GM21367 (cell line): ENCODE measurements around the gene LRRK2.
"Not testable (repeated sequence)": the region's sequence is repeated elsewhere in the genome, so short reads cannot be mapped to it uniquely, and the experiment has no call there.

ENCODE experiments used
- ATAC-seq: cut with Tn5 transposase; IDR thresholded peaks from one replicate; pipeline ENCODE4 v1.9.1; 2021; ENCODE audit not compliant: unreplicated experiment

The LRRK2 gene

DNA sequence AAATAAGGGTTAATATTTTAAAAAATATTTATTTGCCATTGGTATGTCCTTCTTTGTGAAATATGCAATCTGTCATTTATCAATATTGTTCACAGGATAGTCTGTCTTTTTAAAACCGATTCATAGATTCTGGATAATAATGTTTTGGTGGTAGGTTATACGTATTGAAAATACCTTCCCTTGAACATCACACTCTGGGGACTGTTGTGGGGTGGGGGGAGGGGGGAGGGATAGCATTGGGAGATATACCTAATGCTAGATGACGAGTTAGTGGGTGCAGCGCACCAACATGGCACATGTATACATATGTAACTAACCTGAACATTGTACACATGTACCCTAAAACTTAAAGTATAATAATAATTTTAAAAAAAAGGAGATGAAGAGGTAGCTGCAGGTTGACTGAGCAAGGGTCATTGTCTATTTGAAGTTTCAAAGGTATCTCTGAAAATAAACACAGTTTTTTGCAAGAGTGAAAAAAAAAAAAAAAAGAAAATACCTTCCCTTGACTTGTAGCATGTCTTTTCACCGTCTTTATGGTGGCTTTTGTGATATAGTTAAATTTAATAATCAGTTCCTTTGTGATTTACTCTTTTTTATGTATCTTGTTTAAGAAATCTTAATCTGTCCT is 19.8 kb downstream of the LRRK2 start:
- ATAC-seq, result not testable (repeated sequence)

DNA sequence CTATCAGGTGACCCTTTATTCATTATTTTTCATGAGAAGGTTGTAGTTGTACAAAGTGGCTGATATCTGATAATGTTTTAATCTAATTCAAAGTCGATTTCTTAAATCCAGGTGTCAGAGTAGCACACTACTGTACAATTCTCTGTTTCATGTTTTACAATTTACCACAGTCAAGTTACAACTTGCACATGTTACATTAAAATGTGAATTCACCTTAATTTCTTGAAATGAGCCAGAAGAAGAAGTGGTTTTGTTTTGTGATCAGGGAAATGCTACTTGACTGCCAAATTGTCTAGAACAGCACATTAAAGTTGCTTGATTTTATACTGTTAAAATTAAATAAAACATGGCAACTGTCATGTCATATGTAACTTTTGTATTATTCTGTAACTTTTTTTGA is 23.2 kb downstream of the LRRK2 start:
- ATAC-seq, result no peak

- ATAC-seq, result peak; percentile 70
Observed at GRCh38 chr12:40248585-40249297, 23.9 kb downstream of the LRRK2 start.

DNA sequence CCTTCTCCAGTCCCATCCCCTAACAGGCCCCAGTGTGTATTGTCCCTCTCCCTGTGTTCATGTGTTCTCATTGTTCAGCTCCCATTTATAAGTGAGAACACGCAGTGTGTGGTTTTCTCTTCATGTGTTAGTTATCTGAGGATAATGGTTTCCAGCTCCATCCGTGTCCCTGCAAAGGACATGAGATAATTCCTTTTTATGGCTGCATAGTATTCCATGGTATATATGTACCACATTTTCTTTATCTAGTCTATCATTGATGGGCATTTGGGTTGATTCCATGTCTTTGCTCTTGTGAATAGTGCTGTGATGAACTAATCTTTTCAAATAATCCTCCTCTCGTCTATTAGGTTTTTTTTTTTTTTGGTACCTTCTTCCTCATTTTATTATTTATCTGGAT is 25.9 kb downstream of the LRRK2 start:
- ATAC-seq, result not testable (repeated sequence)

- no peak for ATAC-seq
Observed at GRCh38 chr12:40253936-40254335, 29.1 kb downstream of the LRRK2 start.

DNA sequence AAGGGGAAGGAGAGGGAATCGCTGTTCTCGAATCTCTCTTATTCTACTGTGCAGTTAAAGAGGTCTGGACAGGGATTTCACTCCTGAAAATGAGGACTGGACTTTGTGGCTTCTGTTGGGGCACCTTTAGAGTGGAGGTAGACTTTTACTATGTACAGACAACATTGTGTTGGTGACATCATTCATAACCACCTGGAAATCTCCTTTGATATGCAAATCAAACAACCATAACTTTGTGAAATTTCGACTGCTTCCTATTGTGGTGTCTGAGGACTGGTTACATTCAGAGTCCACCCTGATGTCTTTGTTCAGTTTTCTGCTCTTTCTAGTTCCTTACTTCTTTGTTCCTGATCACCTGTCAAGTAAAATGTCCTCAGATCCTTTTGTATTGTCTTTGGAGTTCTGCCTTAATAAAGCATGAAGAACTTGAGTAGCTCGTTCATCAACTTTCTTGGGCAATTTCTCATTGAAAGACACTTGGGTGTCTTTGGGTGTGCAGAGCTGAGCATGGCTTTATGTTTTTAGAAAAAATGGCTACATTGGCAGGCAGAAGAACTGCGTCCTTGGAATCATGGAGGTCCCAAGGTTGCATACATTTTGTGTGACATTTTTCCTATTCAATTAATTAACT is 29.8 kb downstream of the LRRK2 start:
- ATAC-seq, result no peak

DNA sequence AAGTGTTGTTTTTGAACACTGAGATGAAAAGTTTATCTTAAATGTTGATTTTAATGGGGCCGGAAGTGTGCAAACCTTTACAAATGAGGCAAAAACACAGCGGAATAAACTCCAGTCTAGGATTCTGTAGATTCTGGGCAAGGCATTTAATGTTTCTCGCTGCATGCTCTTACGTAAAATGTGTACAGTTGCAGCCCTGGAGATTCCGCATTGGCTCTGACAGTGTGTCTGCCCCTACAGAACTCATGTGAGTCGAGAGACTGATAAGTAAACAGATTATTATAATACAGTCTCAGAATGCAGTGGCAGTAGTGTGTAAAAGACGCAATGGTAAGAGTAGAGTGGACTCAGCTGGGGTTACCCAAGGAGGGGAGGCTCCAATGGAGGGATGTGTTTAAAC is 33.6 kb downstream of the LRRK2 start:
- no peak for ATAC-seq

DNA sequence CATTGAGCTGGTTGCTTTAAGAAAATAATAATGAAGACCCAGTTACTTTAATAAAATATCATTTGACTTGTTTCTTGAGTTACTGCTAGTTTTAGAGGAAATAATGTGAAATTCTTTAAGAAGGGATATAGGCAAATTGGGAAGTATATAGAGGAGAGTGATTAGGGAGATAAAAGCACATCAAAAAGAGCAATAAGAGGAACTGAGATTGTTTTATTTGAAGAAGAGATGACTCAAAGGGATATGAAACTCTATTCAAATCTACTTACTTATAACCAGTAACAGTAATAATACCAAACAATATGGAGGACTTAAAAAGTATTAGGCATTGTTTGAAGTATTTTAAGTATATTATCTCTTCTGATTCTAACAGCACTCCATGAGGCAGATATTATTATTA is 37.1 kb downstream of the LRRK2 start:
- peak; percentile 77 for ATAC-seq

- peak; percentile 86 for ATAC-seq
Observed at GRCh38 chr12:40262657-40263056, 37.9 kb downstream of the LRRK2 start.

- no peak for ATAC-seq
Observed at GRCh38 chr12:40263616-40264409, 39.0 kb downstream of the LRRK2 start.

GRCh38 chr12:40271981-40272664 is 47.3 kb downstream of the LRRK2 start:
- no peak for ATAC-seq

- no peak for ATAC-seq
Observed at GRCh38 chr12:40281791-40282364, 57.1 kb downstream of the LRRK2 start.

DNA sequence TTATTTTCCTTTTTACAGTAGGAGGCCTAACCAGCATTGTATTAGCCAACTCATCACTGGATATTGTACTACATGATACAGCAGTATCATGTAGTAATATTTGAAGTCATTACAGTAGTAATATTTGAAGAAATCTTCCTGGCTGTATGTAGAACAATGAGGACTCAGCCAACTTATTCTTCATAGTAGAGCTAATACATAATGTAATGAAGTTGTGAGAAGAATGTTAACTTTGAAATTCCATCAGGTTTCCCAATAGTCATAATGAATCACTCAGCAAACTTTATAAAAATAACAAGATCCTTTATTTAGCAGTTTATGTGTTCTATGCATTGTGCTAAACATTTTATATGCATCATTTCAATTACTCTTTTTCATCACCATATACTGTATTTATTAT is 61.8 kb downstream of the LRRK2 start:
- ATAC-seq, result no peak

DNA sequence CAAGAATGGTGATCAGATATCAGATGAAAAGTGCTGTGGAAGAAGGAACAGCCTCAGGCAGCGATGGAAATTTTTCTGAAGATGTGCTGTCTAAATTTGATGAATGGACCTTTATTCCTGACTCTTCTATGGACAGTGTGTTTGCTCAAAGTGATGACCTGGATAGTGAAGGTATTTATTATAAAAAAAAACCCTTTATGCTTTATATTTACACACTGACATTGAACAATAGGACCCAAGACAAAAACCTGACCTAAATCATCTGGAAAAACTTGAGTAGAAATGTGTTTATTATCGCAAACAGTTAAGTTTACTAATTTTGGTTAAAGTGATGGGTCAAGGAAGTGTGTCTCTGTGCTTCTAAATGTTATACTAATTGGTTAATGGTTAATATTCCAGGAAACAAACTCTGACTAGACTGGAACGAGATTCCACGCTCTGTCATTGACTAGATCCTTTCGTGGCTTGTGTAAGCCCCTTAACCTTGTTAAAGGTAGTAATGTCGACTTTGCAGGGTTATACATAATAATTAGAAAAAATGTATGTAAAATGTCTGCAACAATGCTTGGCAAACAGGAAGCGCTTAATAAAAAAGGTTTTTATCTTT is 62.7 kb downstream of the LRRK2 start:
- no peak for ATAC-seq

GRCh38 chr12:40292788-40293429 is 68.1 kb downstream of the LRRK2 start:
- no peak for ATAC-seq

- no peak for ATAC-seq
Observed at GRCh38 chr12:40298341-40298740, 73.5 kb downstream of the LRRK2 start.

- ATAC-seq, result no peak
Observed at GRCh38 chr12:40300490-40300889, 75.7 kb downstream of the LRRK2 start.

DNA sequence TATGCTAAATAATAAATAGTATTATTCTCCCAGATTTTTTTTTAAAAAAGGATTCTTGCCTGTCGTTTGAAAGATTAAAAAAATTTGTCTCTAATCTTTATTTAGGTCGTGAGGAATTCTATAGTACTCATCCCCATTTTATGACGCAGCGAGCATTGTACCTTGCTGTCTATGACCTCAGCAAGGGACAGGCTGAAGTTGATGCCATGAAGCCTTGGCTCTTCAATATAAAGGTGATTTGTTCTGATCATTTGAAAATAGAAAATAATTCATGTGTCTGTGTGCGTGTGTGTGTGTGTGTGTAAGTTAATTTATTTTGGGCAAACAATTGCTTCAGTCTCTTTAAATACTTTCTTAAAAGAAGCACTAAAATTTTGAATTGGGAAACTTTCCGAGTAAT is 84.2 kb downstream of the LRRK2 start:
- no peak for ATAC-seq

- no peak for ATAC-seq
Observed at GRCh38 chr12:40310211-40310610, 85.4 kb downstream of the LRRK2 start.

GRCh38 chr12:40312196-40312595 is 87.4 kb downstream of the LRRK2 start:
- ATAC-seq, result no peak
